Heart left ventricle (tissue), 16 donors: ENCODE data around the gene PARP9. TPM values are rescaled to one million over a fixed set of nuclear protein-coding genes. Genes with fewer than 3 reads are reported as not detected.
"Not testable (repeated sequence)": the region's sequence is repeated elsewhere in the genome, so short reads cannot be mapped to it uniquely, and the experiment has no call there.

Experiments used
- ATAC-seq, 4 donors: fragments of 200-7000 bp; cut with Tn5 transposase; one replicate each; pipeline ENCODE4 v1.9.1; 2020 to 2022; ENCODE audit warnings: moderate library complexity in 4 of 4, mild to moderate bottlenecking in 3 of 4, moderate number of reproducible peaks in 1 of 4
- DNase-seq, 5 donors: peaks; one replicate each; pipeline ENCODE4 v3.0.0-alpha.2; 2020
- H3K27ac ChIP-seq, 12 donors: fragments of 200-600 bp; sonication (generic) in 4 of 12; one replicate each; pipeline versions ENCODE4 v1.5.0 to v1.8.0; 2016 to 2022; ENCODE audit warnings: mild to moderate bottlenecking in 2 of 12
- H3K27me3 ChIP-seq, 9 donors: fragments of 200-600 bp; sonication (generic) in 2 of 9; one replicate each; pipeline versions ENCODE4 v1.5.1 to v1.8.0; 2016 to 2022; ENCODE audit warnings: mild to moderate bottlenecking in 3 of 9
- H3K36me3 ChIP-seq, 9 donors: fragments of 200-600 bp; sonication (generic) in 2 of 9; one replicate each; pipeline versions ENCODE4 v1.5.0 to v1.8.0; 2018 to 2022; ENCODE audit warnings: mild to moderate bottlenecking in 2 of 9
- H3K4me1 ChIP-seq, 12 donors: fragments of 200-600 bp; sonication (generic) in 4 of 12; one replicate each; pipeline versions ENCODE4 v1.5.0 to v1.8.0; 2016 to 2022; ENCODE audit warnings: mild to moderate bottlenecking in 3 of 12
- H3K4me3 ChIP-seq, 12 donors: fragments of 200-600 bp; sonication (generic) in 4 of 12; one replicate each; pipeline versions ENCODE4 v1.5.0 to v1.8.0; 2017 to 2022; ENCODE audit warnings: mild to moderate bottlenecking in 9 of 12, moderate library complexity in 4 of 12
- H3K9me3 ChIP-seq, 12 donors: fragments of 200-600 bp; sonication (generic) in 4 of 12; one replicate each; pipeline versions ENCODE4 v1.5.0 to v1.8.0; 2016 to 2022; ENCODE audit warnings: mild to moderate bottlenecking in 1 of 12
- POLR2A ChIP-seq, 2 donors: fragments of 450-650 bp; IDR thresholded peaks; one replicate each; pipeline ENCODE4 v1.6.1; 2017; ENCODE audit warnings: antibody characterized with exemption in 2 of 2, mild to moderate bottlenecking in 2 of 2, moderate library complexity in 2 of 2
- WGBS, 4 donors: extraction: QIAGEN DNeasy Blood & Tissue Kit in 2 of 4; methylation state at CpG; one replicate each; pipeline versions ENCODE4 v1.1.5 to v1.1.7; 2013 to 2018; 5-methylcytosine and 5-hydroxymethylcytosine counted together
- intact Hi-C, 10 donors: fragments of 100-400 bp; cut with DNase I; formaldehyde crosslinking; loops; one replicate each; pipeline versions ENCODE4 v1.11.1 to v1.14.2; 2022
- polyA plus RNA-seq, 2 donors: library from polyadenylated mRNA; stranded (reverse); fragments of 200-250 nt; gene quantifications; one replicate each; pipeline ENCODE4 v1.2.3, GENCODE V29; 2013
- total RNA-seq, 9 donors: library from RNA; depleted of rRNA in 2 of 9; stranded (reverse); fragments of >200 nt in 2 of 9; fragmentation: NEBNext Ultra II Directional in 3 of 9; extraction: Animal tissue kit (Norgen Biotek cat#: 25700) in 3 of 9; gene quantifications; one replicate each; pipeline versions ENCODE4 v1.1.0 to v1.2.4, GENCODE V29; 2016 to 2023
- TF ChIP-seq, protein P1 (sequence below), 12 donors: fragments of 200-600 bp; sonication (generic) in 4 of 12; IDR thresholded peaks; one replicate each; pipeline versions ENCODE4 v1.5.0 to v1.8.0; 2018 to 2022; ENCODE audit warnings: antibody characterized with exemption in 12 of 12, mild to moderate bottlenecking in 5 of 12
- donor health status: ischemic (EF 13 %, LVEDD 7.1; RV severe dilation, severe dysfunction).
- donor health status: healthy with polysubstance abuse.
- donor health status: DM: no; HTN: yes; CAD: no.
- donor health status: DM: no; HTN: no; CAD: no.
- donor health status: ischemic (EF 25% LVEDD 6.9; RV normal size, moderate dysfunction).
- donor health status: ischemic (EF 25% LVEDD 5.7; RV mildly dilated, moderate dysfunction).
- donor health status: healthy.
- donor health status: DM: yes; HTN: yes; CAD: no.
- donor health status: ischemic (EF 35%, LVEDD 5.7; RV mildly dilated, moderate dysfunction).
- donor health status: nonischemic (EF 11% LVEDD 7.7; RV severe dilation, severe dysfunction).
- donor health status: DM: yes; HTN: yes; CAD: no.
- donor health status: PGD.
- donor health status: ischemic (EF 29% LVEDD 5.4; RV normal size, mild dysfunction).
- donor health status: nonischemic (EF 23%, LVEDD 6.1; RV moderate dilation, normal function).

Gene PARP9
- total and polyA plus RNA-seq, 11 donors, result 8.2 to 73.0 (median 14.9) TPM

GRCh38 chr3:122502139-122502538, 62.0 kb downstream of the PARP9 start:
- Histone ChIP-seq H3K4me1 (peaks cover 0 to 56% (median 24%) of the 10 kb centered on the region in 12 donors), H3K27ac (no peak overlapping the region), H3K27me3 (no peaks in the 10 kb centered on the region), H3K9me3 (no peaks in the 10 kb centered on the region), H3K36me3 (no peaks in the 10 kb centered on the region), H3K4me3 (no peak overlapping the region)
- WGBS, 4 donors, result 25 to 46% (median 30%) methylated on average over 2 of the region's 2 CpGs
- ATAC-seq, result peak in 3 of 4 donors; percentile 57 to 77 (median 59)
- no peak for DNase-seq
- TF ChIP-seq, protein P1, sequence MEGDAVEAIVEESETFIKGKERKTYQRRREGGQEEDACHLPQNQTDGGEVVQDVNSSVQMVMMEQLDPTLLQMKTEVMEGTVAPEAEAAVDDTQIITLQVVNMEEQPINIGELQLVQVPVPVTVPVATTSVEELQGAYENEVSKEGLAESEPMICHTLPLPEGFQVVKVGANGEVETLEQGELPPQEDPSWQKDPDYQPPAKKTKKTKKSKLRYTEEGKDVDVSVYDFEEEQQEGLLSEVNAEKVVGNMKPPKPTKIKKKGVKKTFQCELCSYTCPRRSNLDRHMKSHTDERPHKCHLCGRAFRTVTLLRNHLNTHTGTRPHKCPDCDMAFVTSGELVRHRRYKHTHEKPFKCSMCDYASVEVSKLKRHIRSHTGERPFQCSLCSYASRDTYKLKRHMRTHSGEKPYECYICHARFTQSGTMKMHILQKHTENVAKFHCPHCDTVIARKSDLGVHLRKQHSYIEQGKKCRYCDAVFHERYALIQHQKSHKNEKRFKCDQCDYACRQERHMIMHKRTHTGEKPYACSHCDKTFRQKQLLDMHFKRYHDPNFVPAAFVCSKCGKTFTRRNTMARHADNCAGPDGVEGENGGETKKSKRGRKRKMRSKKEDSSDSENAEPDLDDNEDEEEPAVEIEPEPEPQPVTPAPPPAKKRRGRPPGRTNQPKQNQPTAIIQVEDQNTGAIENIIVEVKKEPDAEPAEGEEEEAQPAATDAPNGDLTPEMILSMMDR (IDR thresholded peaks at IDR 0.05), result no peak
- TF ChIP-seq POLR2A (IDR thresholded peaks at IDR 0.05), result no peak
- intact Hi-C loops, result no loop called here

DNA sequence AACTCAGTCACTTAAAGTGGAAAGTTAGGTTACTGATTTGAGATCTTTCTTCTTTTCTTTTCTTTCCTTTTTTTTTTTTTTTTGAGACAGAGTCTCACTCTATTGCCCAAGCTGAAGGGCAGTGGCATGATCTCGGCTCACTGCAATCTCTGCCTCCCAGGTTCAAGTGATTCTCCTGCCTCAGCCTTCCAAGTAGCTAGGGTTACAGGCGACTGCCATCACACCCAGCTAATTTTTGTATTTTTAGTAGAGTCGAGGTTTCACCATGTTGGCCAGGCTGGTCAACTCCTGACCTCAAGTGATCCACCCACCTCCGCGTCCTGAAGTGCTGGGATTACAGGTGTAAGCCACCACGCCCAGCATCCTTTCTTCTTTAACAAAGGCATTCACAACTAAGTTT, 63.1 kb downstream of the PARP9 start:
- H3K27me3 ChIP-seq, ATAC-seq, H3K4me3 ChIP-seq, H3K27ac ChIP-seq, intact Hi-C loops, H3K36me3 ChIP-seq, H3K9me3 ChIP-seq, DNase-seq: not testable (repeated sequence)
- peaks cover 0 to 59% (median 24%) of the 10 kb centered on the region in 12 donors for H3K4me1 ChIP-seq
- WGBS, 4 donors, result 87 to 95% (median 90%) methylated on average over 6 of the region's 6 CpGs

- intact Hi-C loops, result no loop called here
- ATAC-seq (no peak), DNase-seq (no peak)
- WGBS, 4 donors, result 59 to 75% (median 70%) methylated on average over 1 of the region's 1 CpG
- H3K27ac ChIP-seq, result peak overlapping the region in 1 of 12 donors; percentile 33
- no peaks in the 10 kb centered on the region for H3K27me3 ChIP-seq
- H3K9me3 ChIP-seq, result no peaks in the 10 kb centered on the region
- TF ChIP-seq, protein P1 (IDR thresholded peaks at IDR 0.05), result no peak
- TF ChIP-seq POLR2A (IDR thresholded peaks at IDR 0.05), result no peak
- H3K4me3 ChIP-seq, result no peak overlapping the region
- H3K36me3 ChIP-seq, result peaks cover 0 to 34% (median 29%) of the 10 kb centered on the region in 9 donors
- H3K4me1 ChIP-seq, result peaks cover 0 to 53% (median 20%) of the 10 kb centered on the region in 12 donors
These were observed 65.9 kb downstream of the PARP9 start for GRCh38 chr3:122498152-122498551.

DNA sequence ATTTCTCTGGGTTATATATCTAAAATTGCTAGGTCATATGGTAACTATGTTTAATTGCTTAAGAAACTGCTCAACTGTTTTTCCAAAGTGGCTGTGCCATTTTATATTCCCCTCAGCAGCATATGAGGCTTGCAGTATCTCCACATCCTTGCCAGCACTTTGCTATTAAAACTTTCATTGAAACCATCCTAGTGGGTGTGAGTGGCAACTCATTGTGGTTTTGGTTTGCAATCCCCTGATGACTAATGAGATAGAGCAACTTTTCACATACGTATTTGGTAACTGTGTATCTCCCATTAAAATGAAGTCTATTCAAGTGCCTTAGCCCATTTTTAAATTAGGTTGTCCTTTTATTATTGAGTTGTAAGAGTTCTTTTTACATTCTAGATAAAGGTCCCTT, 66.7 kb downstream of the PARP9 start:
- Histone ChIP-seq H3K4me3 (no peak overlapping the region), H3K36me3 (peaks cover 0 to 40% (median 34%) of the 10 kb centered on the region in 9 donors), H3K9me3 (no peaks in the 10 kb centered on the region), H3K27ac (peak overlapping the region in 1 of 12 donors; percentile 33), H3K27me3 (no peaks in the 10 kb centered on the region), H3K4me1 (peaks cover 0 to 45% (median 16%) of the 10 kb centered on the region in 12 donors)
- ATAC-seq, result peak in 2 of 4 donors; percentile 56 to 74
- TF ChIP-seq, protein P1 (IDR thresholded peaks at IDR 0.05), result no peak
- TF ChIP-seq POLR2A (IDR thresholded peaks at IDR 0.05), result no peak
- intact Hi-C loops, result no loop called here
- WGBS, 4 donors, result 69 to 81% (median 76%) methylated on average over 1 of the region's 1 CpG
- DNase-seq, result no peak

DNA sequence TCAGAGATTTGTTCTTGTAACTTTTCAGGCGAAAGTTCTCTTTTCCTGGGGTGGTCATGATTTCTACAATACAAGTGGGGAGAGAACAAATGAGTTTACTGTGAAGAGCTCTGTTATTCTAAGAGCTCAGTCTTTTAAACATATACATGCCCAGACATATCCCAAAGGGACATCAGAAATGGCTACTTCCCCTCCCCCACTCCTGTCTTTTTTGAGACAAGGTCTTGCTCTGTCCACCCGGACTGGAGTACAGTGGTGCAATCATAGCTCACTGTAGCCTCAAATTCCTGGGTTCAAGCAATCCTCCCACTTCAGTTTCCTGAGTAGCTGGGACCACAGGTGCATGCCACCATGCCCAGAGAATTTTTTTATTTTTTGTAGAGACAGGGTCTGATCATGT, 67.6 kb downstream of the PARP9 start:
- Histone ChIP-seq H3K27me3 (no peaks in the 10 kb centered on the region), H3K27ac (no peak overlapping the region), H3K4me3 (no peak overlapping the region), H3K9me3 (no peaks in the 10 kb centered on the region), H3K36me3 (peaks cover 0 to 45% (median 40%) of the 10 kb centered on the region in 9 donors), H3K4me1 (peaks cover 0 to 36% (median 8%) of the 10 kb centered on the region in 12 donors)
- ATAC-seq (no peak), DNase-seq (no peak)
- intact Hi-C loops, result no loop called here
- no peak for TF ChIP-seq POLR2A (IDR thresholded peaks at IDR 0.05)
- TF ChIP-seq, protein P1 (IDR thresholded peaks at IDR 0.05), result no peak
- 77 to 94% (median 87%) methylated on average over 2 of the region's 2 CpGs for WGBS, 4 donors
